DMS153 treated with DMSO at 0.1 percent for 48 hours (cell line): Measurements from ENCODE around the gene NPC1.

Experiments
- DNase-seq: peaks from one replicate; lab custom pipeline; 2025; ENCODE audit not compliant: unreplicated experiment; lab: John Stamatoyannopoulos, UW

The NPC1 gene

DNA sequence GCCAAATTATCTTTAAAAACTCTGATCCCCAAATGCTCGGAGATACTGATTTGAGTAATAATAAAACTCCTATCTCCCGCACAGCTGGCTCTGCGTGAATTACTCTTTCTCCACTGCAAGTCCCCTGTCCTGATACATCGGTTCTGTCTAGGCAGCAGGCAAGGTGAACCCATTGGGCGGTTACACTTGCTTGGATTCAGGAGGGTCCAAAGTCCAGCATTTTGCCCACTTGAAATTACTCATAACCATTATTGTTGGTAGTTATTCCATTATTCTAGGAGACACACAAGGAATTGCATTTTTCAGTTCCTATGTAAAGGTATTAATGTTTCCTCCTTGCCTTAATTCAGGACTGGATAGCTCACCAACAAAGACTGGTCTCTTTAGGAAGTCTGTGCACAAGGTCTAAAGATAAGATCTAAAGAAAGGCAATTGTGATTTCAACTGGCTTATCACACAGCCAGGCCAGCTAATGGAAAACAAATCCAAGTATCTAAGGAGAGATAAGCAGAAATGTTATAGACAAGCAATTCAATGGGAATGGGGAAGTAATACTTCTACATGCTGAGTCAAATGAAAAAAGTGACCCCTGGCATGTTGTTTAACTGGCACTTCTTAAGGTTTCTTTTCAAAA, 23.2 kb upstream of the NPC1 start:
- no peak for DNase-seq

GRCh38 chr18:23608211-23608610, 21.9 kb upstream of the NPC1 start:
- no peak for DNase-seq

DNA sequence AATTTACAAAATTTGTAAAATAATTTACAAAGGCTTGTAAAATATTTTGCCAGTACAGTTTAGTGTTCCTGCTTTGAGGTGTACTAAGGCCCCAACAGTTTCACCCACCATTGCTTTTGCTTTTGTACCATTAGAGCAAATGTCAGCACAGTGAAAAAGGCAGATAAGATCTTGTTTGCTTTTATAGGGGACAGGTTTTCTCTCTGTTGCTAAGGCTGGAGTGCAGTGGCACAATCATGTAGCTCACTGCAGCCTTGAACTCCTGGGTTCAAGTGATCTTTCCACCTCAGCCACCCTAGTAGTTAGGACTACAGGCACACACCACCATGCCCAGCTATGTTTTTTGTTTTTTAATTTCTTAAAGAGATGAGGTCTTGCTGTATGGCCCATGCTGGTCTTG, 19.6 kb upstream of the NPC1 start:
- DNase-seq = no peak

GRCh38 chr18:23599809-23600208, 13.5 kb upstream of the NPC1 start:
- DNase-seq = no peak

DNA sequence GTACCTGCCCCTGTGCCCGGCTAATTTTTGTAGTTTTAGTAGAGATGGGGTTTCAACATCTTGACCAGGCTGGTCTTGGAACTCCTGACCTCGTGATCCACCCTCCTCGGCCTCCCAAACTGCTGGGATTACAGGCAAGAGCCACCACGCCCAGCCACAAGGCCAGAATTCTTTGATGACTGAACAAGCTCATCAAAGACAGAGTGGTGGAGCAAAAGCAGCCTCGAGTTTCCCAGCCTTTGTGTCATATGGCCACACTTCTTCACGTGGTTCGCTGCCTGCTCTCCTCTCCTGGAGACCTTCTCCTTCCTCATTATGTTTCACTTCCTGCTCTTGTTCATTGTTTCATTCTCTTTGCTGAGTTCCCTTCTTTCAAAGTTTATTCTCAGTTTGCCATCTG, 9.9 kb upstream of the NPC1 start:
- DNase-seq = no peak

DNA sequence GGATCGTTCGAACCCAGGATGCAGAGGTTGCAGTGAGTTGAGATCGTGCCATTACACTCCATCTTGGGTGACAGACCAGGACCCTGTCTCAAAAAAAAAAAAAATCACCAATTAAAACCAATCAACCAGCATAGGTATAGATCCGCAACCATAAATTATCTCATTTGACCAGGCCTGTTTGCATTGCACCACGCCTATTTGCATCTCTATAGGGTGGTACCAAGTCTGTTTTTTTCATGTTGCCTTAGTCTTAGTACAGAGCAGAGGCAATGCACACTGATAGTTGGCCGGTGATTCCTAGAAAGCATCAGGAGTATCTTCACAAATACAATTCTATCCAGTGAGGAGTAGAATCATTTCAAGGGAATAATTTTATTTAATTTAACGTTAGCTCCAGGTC, 9.3 kb upstream of the NPC1 start:
- DNase-seq = no peak

DNA sequence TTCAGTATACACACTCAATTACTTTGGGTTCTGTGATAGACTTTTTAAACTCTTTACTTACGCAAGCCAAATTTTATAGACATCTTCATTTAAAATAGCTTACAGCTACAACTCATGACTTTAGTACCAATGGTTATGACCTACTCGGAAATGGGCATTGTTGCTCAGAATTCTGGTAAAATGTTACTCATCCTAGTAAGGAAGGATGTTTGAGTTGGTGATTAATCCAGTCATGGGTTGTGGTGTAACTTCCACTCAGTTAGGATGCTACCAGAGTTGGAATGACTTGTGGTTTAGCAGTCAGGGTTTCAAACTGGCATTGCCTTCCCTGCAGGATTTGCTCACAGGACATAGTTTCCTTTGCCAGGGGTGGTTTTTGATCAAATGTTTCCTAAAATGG, 7.4 kb upstream of the NPC1 start:
- DNase-seq = no peak

- no peak for DNase-seq
These were observed 6.6 kb upstream of the NPC1 start for GRCh38 chr18:23592911-23593310.

GRCh38 chr18:23591011-23591410, 4.7 kb upstream of the NPC1 start:
- no peak for DNase-seq

DNA sequence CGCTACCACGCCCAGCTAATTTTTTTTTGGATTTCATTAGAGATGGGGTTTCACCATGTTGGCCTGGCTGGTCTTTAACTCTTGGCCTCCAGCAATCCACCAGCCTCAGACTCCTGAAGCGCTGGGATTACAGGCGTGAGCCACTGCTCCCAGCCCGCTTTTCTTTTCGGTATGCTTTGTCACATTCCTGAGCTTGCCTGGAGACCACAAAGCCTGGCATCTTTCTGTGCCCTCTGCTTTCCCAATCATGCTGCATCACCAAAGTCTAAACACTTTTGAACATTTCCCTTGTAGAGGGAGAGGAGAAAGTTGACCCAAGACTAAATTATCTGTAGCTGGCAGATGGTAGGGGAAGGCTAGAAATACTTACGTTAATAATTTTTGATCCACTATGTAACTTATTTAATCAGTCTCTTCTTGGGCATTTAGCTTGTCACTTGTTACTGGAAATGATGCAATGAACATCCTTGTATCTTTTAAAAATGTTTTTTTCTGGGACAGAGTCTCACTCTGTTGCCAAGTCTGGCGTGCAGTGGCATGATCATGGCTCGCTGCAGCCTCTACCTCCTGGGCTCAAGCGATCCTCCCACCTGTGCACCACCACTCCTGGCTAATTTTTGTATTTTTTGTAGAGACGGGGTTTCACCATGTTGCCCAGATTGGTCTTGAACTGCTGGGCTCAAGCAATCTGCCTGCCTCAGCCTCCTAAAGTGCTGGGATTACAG, 2.7 kb upstream of the NPC1 start:
- no peak for DNase-seq

DNA sequence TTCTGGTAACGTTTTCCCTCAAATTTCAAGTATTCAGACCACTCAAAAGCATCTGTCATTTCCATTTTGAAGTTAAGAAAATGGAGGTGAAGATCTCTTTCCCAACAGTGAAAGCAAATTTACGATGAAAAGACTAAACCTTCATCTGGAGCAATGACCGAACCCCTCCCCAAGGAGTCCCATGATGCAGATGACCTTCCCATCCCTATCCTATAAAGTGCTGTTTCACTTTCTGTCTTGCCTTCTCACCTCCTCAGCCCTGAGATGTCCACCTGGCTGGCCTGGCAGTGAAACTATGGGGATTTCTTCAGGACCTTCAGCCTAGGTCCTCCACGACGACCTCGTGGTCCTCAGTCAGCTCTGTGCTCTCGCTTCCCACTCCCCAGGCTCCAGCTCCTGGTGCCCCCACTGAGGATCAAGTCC, 925 bp upstream of the NPC1 start:
- DNase-seq = no peak

DNA sequence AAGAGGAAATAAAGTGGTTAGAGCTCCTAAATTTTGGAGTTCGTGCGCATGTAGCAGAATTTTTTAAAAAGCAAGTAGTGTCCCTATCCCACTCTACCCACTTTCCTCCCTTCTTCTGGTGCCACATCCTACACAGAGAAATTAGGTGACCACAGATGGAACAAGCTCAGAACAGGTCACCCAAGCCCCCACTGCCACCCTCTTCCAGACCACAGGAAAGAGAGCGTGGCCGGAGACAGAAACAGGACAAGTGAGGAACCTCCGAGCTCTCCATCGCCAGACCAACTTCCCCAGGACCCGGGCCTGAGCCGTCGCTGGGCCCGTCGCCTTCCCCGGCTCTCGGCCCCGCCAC, 433 bp downstream of the NPC1 start:
- DNase-seq = no peak

- DNase-seq = no peak
These were observed 1.1 kb downstream of the NPC1 start for GRCh38 chr18:23585007-23585871.

DNA sequence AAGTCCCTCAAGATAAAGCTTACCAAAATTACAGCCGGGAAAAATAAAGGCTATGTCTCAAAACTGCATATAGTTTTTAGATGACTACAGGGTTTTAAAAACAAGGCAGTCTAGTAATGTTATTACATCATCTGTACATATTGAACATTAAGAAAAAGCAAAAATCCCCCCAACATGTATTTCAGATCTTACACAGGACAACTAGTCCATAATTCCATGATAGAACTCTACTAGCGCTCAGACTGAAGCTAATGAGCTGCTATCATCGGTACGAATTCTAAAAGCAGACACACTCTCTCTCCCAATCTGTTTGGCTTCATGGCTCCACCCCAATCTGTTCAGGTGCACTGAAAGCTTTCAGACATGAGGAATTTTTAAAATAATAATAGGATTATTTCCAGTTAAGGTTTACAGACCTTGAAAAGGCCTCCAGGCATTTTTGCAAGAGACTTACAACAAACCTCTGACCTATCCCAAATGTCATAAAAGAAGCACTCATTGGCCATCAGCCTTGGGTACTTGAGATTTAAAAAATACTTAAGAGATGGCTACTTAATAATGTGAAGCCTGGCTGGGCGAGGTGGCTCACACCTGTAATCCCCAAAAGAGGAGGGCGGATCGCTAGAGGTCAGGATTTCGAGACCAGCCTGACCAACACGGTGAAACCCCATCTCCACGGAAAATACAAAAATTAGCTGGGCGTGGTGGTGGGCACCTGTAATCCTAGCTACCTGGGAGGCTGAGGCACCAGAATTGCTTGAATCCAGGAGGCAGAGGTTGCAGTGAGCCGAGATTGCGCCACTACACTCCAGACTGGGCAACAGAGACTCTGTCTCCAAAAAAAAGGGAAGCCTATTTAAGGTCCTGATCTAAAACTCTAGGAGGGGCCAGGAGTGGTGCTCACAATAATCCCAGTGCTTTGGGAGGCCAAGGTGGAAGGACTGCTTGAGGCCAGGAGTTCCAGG, 2.0 kb downstream of the NPC1 start:
- DNase-seq = no peak

DNA sequence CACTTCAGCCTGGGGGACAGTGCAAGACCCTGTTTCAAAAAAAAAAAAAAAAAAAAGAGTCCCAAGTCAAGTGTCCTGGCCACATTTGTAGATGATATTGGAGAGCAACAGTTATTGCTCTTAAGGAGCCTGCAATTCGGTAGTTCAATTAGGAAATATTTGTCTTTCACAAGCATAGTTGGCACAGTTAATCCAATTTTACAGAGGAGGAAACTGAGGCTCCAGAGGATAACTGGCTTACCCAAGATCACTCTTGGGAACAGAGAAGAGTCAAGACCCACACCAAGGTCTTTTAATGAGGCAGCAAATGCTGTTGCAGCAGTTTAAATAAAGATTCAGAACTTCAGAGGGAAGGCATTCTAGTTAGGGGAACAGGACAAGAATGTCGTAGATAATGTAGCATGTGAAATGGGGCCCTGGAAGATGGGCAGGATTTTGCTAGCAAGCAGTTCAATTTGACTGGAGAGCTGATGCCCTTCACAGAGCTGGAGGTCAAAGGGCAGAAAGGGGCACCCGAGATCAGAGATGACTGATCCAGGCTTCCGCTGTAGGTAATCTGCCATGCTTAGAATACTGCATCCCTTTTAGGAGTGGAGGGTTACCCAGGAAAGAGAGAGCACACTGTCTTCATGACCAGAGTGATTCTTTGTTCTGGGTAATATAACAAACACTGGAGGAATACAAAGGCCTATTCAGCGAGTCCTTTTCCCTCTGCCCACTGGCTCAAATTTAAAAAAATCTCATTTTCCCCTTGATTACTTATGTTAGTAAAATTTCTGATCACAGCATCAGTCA, 3.0 kb downstream of the NPC1 start:
- no peak for DNase-seq

GRCh38 chr18:23580677-23581367, 5.5 kb downstream of the NPC1 start:
- no peak for DNase-seq

DNA sequence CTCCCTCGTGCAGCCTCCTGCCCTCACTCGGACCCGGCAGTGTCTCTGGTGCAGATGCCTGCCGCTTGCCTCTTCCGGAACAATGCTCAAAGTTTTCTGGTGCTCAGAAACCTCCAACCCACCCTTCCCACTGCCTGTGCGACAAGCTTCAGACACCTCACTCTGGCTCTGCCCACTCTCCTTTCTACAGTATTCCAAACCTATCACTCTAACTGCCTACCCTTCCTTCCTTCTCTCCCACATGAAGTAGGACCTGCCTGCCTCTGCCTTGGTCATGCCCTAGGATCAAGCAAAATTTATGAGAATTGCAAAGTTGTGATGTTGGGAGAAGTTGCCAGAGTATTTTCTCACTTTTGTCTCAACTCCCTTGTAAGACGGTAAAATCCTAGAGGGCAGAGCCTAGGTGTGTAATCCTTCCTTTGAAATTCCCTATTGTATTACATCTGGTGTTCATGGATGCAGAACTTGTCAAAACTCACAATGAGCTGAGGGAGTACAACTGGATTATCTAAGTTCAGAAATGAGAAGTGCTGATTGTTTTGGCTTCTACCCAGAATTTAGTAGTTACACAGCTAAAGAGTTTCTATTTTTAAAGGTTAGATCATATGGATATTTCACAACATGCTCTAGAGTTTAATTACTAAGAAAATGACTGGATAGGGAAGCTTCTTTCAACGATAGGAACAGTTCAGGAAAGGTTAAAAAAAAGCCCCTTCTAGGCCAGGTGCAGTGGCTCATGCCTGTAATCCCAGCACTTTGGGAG, 7.2 kb downstream of the NPC1 start:
- no peak for DNase-seq

DNA sequence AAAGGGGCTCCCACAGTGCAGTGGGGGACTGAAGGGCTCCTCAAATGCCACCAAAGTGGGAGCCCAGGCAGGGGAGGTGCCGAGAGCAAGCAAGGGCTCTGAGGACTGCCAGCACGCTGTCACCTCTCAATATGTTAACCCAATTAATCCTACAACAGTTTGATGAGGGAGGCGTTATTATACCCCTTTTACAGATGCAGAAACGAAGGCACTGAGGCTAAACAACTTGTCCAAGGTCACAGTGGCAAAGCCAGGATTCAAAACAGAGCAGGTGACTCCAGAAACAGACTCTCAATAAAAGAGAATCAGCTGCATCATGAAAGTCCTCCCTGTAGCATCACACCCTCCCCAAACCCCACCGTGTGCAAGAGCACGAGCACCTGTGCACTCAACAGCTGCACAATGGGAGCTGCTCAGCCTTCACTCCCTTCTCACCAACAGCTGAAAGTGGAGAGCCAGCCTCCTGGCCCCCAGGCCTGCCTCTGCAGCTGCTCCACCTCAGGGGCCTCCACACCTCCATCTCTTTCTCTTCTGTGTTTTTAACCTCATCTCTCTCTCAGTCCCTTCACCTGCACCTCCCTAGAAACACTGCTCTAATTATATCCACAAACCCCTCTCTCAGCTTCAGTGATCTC, 8.1 kb downstream of the NPC1 start:
- DNase-seq = no peak
